Activated CD8-positive, alpha-beta memory T cell treated with anti-CD3 and anti-CD28 coated beads for 4 hours (primary cell): ENCODE measurements around the gene MRPL36.
"Not testable (repeated sequence)": the region's sequence is repeated elsewhere in the genome, so short reads cannot be mapped to it uniquely, and the experiment has no call there.

Experiments
- DNase-seq, 2 donors: peaks; one replicate each; pipeline ENCODE4 v3.0.0-alpha.2; 2020; ENCODE audit warnings: low read depth in 2 of 2

MRPL36 gene

GRCh38 chr5:1832511-1833250 is 33.0 kb upstream of the MRPL36 start:
- DNase-seq: no peak

DNA sequence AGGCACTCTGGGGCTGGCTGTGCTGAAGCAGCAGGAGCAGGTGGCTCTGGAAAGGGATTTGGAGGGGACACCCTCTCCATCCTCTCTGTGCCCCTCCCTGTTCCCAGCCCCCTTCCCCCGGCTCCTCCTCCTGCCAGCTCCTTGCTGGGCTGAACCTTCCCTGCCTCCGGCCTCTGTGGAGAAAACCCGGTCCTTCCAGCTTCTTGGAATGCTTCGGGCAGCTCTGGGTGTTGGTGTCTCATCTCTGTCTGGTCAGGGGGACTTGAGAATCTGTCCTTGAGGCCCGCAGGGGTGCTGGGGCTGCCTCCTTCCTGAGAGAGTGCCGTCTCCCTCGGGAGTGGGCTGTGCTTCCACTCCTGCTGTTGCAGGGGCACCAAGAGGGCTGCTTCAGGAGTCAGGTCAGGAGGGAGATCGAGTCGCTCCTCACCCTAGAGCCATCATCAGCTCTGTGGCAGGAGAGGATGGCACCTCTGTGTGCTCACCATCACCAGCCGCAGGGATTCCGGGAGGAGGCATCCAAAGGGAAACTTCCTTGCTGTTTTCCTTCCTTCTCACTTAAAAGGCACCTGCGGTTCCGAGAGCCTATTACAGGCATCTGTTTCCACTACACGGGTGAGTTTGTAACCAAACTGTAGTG is 32.2 kb upstream of the MRPL36 start:
- DNase-seq: no peak

DNA sequence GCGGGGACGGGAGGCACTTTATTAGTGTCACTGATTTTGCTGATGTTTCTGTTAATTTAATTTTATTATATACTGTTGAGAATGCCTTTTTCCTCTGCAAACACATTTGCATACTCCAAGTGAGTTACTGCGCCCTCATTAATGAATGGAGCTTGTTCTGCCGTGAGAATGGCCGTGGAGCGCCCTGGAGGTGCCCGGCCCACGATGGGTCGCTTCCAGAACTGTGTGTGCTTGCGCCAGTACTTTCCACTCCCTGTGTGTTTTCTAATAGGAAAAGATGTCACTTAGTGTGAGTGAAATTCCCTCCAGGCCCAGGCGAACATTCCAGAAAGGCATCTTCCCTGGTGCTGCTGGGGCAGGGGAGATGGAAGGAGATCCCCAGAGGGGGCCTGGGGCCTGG is 31.6 kb upstream of the MRPL36 start:
- DNase-seq: no peak

GRCh38 chr5:1830571-1831228 is 31.1 kb upstream of the MRPL36 start:
- DNase-seq: no peak

DNA sequence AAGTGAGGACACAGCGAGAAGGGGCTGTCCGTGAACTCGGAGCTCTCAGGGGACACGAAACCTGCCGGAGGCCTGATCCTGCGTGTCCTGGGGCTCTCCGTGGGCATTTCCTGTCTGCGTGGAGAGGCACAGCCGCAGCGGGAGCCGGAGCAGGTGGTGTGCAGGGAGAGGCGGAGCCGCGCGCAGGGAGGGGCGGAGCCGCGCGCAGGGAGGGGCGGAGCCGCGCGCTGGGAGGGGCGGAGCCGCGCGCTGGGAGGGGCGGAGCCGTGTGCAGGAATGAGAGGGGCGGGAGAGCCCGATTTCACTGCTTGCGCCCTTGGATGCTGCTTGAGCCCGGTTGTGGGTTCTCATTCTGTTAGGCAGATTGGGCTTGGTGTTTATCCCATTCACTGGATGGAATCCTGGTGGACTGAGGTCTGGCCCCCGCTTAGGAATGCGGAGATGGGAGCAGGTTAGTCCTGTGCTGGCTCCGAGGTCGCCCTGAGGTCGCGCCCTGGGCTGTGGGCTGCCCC is 28.3 kb upstream of the MRPL36 start:
- DNase-seq: no peak

- DNase-seq: no peak
These were observed 27.6 kb upstream of the MRPL36 start for GRCh38 chr5:1827025-1827885.

- no peak for DNase-seq
These were observed 26.8 kb upstream of the MRPL36 start for GRCh38 chr5:1826235-1826980.

DNA sequence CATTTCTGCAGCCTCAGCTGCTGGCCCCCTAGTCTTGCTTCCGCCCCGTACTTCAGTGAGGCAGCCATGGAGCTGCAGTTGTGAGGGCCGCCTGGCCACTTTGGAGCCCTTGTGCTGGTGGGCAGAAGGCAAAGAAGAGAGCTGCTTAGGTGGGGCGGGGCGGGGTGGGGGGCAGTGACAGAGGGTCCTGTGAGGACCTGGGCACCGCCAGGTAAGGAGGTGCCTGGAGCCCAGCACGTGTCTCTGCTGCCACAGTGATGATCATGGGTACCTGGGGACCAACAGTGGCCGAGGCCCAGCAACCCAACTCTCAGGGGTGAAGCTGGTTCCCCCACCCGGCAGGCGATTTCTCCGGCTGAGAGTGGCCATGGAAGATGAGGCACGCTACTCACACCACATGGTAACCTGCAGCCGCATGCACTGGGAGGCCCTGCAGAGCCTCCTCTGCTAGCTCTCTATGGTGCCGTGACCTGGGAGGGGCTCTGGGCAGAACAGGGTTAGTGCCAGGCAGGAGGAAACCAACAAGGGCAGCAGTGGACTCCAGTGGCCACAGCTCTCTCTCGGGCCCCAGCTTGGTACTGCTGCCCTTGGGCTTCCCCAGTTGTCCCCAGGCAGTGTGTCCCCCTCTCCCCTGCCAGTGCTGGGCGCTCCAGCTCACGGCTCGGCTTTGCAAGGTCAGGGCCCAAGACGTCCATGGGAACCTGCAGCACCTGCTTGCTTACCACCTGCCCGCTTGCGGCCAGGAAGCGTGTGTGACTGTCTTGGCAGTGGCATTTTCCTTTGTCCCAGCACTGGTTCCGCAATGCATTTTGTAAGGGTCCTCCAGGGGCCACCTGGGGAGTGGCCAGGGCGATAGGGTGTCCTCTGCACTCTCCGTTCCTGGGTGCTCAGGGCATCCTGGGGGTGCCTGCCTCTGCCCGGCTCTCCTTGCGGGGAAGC is 25.5 kb upstream of the MRPL36 start:
- DNase-seq: no peak

DNA sequence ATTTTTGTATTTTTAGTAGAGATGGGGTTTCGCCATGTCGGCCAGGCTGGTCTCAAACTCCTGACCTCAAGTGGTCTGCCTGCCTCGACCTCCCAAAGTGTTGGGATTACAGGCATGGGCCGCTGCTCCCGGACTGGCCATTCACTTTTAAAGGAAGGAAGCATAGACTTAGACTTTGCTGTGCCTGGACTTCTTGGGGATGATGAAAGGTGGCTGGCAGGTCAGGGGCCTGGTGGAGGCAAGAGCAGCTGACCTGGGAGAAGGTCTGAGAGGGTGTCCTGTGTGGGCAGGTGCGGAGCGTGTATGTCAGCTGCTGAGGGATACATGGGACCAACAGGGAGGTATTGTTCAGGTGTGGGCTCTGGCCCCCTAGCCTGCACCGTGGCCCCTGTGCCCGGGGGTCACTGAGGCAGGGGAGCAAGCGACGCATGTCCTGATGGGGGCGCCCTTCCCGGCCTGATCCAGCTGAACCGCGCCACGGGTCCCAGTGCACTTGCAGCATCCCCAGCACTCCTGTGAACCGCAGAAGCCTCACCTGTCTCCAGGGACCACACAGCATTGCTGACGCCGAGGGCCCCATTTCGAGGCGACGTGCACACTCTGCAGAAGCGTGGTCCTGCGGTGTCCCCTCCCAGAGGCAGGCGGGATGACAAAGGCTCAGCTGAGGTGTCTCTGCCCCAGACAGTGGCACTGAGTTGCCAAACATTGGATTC is 24.6 kb upstream of the MRPL36 start:
- no peak for DNase-seq

- DNase-seq: no peak
These were observed 23.9 kb upstream of the MRPL36 start for GRCh38 chr5:1823381-1824034.

- no peak for DNase-seq
These were observed 22.2 kb upstream of the MRPL36 start for GRCh38 chr5:1821862-1822261.

DNA sequence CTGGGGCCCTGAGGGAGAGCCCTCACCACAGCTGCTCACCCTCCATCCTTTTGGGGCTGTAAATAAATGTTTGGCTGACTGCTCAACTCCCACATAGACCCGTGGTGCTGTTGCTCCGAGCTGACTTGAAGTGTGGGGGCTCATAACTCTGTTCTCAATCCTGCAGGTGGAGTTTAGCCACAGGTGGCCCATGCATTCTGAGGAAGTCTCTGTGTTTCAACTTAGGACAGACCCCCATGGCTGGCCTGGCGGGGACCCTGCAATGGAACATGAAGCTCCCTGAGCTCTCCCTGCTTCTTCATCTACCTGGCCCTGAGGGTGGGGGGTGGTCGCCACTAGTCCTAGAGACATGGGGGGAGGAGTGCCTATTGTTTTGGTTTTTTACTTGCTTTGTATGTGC is 21.3 kb upstream of the MRPL36 start:
- DNase-seq: no peak

DNA sequence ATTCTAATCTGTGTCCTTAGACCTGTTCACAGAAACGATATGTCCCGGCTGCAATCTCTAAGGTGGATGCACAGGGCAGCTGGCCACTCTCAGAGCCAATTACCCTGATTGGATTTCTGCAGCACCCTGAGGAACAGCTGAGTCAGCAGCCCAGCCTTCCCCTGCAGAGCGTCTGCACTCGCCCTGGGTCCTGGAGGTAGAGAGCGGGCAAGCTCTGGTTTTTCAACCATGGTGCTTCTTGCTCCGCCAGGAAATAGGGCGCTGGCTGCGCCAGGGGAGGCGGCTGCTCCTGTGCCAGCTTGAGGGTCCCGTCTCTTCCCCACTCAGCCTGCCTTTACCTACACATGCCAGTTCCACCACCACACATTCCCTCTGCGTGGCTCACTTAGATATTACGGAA is 20.7 kb upstream of the MRPL36 start:
- DNase-seq: no peak

DNA sequence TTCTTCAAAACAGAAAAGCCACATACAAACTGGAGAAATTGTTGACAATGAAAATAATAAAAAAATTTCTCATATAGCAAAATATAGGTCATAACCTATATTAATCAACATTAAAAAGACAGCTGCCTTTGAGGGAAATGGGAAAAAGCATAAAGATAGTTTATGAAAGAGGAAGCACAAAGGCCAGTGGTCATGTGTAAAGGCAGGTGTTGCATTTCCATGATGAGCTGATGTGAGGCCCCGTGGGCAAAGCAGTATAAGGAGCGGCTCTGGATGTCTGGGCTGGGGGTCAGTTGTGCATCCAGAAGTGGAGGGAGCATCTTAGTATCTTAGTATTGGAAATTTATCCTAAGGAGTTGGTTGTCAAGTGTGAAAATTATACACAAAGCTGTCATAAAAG is 19.8 kb upstream of the MRPL36 start:
- DNase-seq: no peak

DNA sequence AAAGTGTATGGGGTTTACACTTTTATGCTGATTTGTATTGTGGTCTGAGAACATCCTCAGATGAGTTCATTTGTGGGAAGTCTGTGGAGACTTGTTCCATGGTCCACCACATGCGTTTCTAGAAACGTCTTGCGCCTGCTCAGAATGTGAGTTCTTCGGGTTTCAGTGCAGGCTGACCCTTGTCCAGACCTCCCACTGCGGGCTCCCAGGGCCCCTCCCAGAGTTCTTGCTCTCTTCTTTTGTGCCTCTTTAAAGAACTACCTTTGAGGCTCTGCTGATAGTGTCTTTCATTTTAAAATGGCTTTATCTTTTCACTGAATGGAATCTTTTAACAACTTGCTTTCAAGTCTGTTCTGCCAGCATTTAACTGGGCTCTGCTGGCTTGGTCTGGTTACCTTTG is 19.1 kb upstream of the MRPL36 start:
- DNase-seq: no peak

DNA sequence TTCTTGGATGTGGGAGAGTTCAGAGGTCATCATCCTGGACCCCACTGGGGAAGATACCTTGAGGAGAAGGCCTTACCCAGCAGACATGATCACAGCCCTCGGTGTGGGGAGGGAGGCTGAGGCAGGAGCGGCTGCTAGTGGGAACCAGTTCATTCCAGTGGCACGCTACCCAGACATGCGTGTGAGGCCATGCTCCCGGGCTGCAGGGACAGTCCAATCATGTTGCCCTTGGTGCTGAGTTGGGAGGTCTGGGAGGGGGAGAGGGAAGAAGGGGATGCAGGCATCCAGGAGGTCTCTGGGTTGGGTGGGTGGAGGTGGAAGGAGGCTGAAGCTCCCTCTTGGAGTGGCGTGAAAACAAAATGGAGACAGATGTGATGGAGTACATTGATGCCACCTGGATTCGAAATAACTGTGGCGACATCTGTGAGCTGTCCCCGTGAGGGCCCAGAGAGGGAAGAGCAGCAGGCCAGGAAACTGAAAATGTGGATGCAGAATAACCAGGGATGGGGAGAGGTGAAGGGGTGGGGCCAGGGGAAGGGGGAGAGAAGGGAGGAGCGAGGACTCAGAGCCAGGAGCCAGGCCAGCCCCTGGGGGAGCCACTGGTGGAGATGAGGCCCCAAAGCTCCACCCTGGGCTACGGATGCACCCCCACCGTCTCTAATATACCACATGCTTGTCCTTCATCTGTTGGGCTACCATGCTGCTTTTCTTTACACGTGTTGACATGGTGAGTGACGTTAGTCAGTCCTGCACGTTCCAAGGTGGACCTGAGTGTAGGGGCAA is 17.8 kb upstream of the MRPL36 start:
- DNase-seq: no peak

DNA sequence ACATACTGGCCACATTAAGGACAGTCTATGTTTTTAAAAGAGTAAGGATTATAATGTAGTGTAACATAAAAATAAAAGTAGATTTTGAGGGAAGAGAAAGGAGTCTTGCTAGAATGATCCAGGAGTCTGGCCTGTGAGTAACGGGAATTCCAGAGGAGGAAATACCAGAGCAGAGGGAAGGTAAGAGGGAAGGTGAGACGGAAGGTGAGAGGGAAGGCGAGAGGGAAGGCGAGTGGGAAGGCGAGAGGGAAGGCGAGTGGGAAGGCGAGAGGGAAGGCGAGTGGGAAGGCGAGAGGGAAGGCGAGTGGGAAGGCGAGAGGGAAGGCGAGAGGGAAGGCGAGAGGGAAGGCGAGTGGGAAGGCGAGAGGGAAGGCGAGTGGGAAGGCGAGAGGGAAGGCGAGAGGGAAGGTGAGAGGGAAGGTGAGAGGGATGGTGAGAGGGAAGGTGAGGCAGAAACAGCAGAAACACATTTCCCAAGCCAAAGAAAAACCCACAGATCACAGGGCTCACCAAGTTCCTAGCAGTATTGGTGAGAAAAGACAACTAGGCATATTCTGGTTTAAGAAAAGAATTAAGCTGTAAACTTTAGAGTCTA is 17.0 kb upstream of the MRPL36 start:
- not testable (repeated sequence) for DNase-seq

DNA sequence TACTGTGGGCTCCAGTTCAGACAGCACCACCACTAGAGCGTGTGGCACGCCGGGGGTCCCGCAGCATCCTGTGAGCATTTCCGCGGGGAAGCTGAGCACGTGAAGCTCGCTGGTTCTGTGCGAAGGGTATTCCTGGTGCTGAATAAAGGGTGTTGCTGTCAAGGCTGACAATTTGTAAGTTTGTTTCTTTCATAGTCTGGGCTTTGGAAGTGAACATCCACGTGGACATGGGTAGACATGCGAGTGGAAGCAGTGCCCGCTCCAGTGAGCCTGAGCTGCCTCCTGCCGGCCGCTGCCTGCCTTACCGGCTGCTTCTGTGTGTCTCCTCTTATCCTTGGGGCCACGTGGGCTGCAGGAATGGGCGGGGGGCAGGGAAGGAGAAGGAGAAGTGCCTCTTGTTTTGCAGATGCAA is 16.2 kb upstream of the MRPL36 start:
- DNase-seq: no peak
